HepG2 (cell line): ENCODE data around the gene PTGIS. TPM values are rescaled to one million over a fixed set of nuclear protein-coding genes. Genes with fewer than 3 reads are reported as not detected.

Experiments used
- CHD4 ChIP-seq: fragments of 200-600 bp; sonication (generic); IDR thresholded peaks from 2 replicates; pipeline ENCODE4 v1.7.0; 2017; ENCODE audit warnings: mild to moderate bottlenecking, low read length, borderline replicate concordance
- FOSL2 ChIP-seq: sonication (generic); formaldehyde crosslinking; IDR thresholded peaks from 2 replicates; pipeline ENCODE4 v1.4.0; 2020; ENCODE audit warnings: missing genetic modification reagents
- KDM4B ChIP-seq: sonication (generic); formaldehyde crosslinking; IDR thresholded peaks from 2 replicates; pipeline ENCODE4 v1.4.0; 2020; ENCODE audit warnings: missing genetic modification reagents
- MIXL1 ChIP-seq: IDR thresholded peaks from 2 replicates; pipeline ENCODE4 v1.6.1; 2016
- MLLT10 ChIP-seq: sonication (generic); formaldehyde crosslinking; IDR thresholded peaks from 2 replicates; pipeline ENCODE4 v1.4.0; 2020; ENCODE audit warnings: missing genetic modification reagents
- NR2F1 ChIP-seq, 2 experiments: fragments of 450-650 bp in 1 of 2; formaldehyde crosslinking in 1 of 2; IDR thresholded peaks; 2 replicates each; pipeline versions ENCODE4 v1.5.0 to v1.6.1; 2016 to 2020; ENCODE audit warnings: mild to moderate bottlenecking in 1 of 2, missing compliant biosample characterization in 1 of 2, missing genetic modification reagents in 1 of 2, moderate library complexity in 1 of 2
- PHF8 ChIP-seq: sonication (generic); formaldehyde crosslinking; IDR thresholded peaks from 2 replicates; pipeline ENCODE4 v1.5.0; 2020; ENCODE audit warnings: missing genetic modification reagents
- TMF1 ChIP-seq: sonication (generic); formaldehyde crosslinking; IDR thresholded peaks from 2 replicates; pipeline ENCODE4 v1.8.1; 2022; ENCODE audit warnings: low read depth, missing genetic modification reagents
- ZIK1 ChIP-seq: sonication (generic); formaldehyde crosslinking; IDR thresholded peaks from 2 replicates; pipeline ENCODE4 v1.5.0; 2020; ENCODE audit warnings: mild to moderate bottlenecking, low read depth, missing genetic modification reagents, borderline replicate concordance
- ZNF235 ChIP-seq: sonication (generic); formaldehyde crosslinking; IDR thresholded peaks from 2 replicates; pipeline ENCODE4 v1.8.1; 2023; ENCODE audit warnings: mild to moderate bottlenecking, missing genetic modification reagents, borderline replicate concordance
- ZNF460 ChIP-seq: sonication (generic); formaldehyde crosslinking; IDR thresholded peaks from 2 replicates; pipeline ENCODE4 v1.5.1; 2020; ENCODE audit warnings: missing genetic modification reagents, mild to moderate bottlenecking, borderline replicate concordance
- ZNF652 ChIP-seq: IDR thresholded peaks from 2 replicates; pipeline ENCODE4 v1.6.1; 2016; ENCODE audit warnings: low read depth, borderline replicate concordance
- ZNF713 ChIP-seq: sonication (generic); formaldehyde crosslinking; IDR thresholded peaks from 2 replicates; pipeline ENCODE4 v1.4.0; 2020; ENCODE audit warnings: mild to moderate bottlenecking, missing genetic modification reagents
- ZNF816 ChIP-seq: sonication (generic); formaldehyde crosslinking; IDR thresholded peaks from 2 replicates; pipeline ENCODE4 v1.8.0; 2022; ENCODE audit warnings: missing genetic modification reagents, mild to moderate bottlenecking, borderline replicate concordance
- polyA plus RNA-seq, 8 experiments: library from polyadenylated mRNA; depleted of rRNA in 3 of 8; stranded (reverse) in 7 of 8; unstranded in 1 of 8; fragments of >200 nt; fragmentation: Illumina TruSeq in 4 of 8; extraction: Trizol in 4 of 8; gene quantifications; 2 replicates each; pipeline versions ENCODE4 v1.2.1 to v1.2.3, GENCODE V29; 2011 to 2016; ENCODE audit warnings: low read depth in 4 of 8, missing spikeins in 1 of 8, mixed read lengths in 1 of 8; ENCODE audit not compliant: insufficient read depth in 1 of 8
- total RNA-seq, 5 experiments: library from RNA; depleted of rRNA; stranded (reverse); fragments of >200 nt; fragmentation: Illumina TruSeq; extraction: Trizol; gene quantifications; 2 replicates each; pipeline ENCODE4 v1.2.3, GENCODE V29; 2016; ENCODE audit warnings: low read depth in 1 of 5
- TF ChIP-seq, protein P1 (sequence below): sonication (generic); formaldehyde crosslinking; IDR thresholded peaks from 2 replicates; pipeline ENCODE4 v1.8.0; 2022; ENCODE audit warnings: mild to moderate bottlenecking, missing genetic modification reagents, moderate library complexity
- TF ChIP-seq, protein P2 (sequence below): sonication (generic); formaldehyde crosslinking; IDR thresholded peaks from 2 replicates; pipeline ENCODE4 v1.5.1; 2020; ENCODE audit warnings: mild to moderate bottlenecking, missing genetic modification reagents, borderline replicate concordance
- TF ChIP-seq, protein P3 (sequence below): sonication (generic); formaldehyde crosslinking; IDR thresholded peaks from 2 replicates; pipeline ENCODE4 v1.4.0; 2020; ENCODE audit warnings: missing genetic modification reagents
- TF ChIP-seq, protein P4 (sequence below): sonication (generic); formaldehyde crosslinking; IDR thresholded peaks from 2 replicates; pipeline ENCODE4 v1.4.0; 2020; ENCODE audit warnings: low read depth, missing genetic modification reagents

The PTGIS gene
- total and polyA plus RNA-seq, 2 of the 13 experiments (the other 11 are each of a cell fraction or from before 2014, with no cell fraction given), result not detected

DNA sequence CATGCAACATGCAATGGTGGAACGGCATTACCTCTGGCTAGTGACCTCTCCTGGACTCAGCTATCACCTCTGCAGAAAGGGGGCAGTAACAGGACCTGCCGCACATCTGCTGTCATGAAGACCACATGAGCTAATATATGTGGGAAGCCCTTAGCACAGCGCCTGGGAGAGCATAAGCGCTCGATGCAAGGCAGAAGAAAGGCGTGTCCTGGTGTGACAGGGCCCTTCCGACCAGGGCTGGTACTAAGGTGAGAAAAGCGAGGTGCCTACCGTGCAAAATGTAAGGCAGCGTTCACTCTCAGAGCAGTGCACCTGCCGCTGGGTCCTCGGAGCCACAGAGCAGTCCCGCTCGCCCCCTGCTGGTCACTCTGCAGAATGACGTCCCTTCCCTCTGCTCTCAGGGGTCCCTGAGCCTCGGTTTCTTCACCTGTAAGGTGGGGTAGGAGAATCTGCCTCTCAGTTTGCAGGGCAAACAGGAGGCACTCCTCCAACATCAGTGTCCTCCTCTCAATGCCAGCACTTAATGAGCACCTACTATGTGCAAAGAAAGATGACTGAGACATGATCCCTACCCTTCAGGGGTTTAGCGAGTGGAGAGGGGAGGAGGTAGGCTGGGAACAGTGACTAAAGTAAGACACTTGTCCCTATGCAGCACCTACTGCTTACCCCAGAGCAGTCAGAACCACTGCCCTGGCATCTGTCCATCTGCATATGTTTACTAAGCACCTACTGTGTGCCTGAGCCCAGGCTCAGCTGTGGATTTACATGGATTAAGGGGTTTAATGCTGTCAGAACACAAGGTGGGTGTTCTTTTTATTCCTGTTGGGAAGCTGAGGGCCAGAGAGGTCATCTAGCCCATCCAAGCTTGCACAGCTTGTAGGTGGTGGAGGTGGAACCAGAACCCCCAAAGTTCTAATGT, 41.1 kb upstream of the PTGIS start (continued):
- TF ChIP-seq MLLT10 (CRISPR knock-in tag) (no peak), TMF1 (0 out of 2 replicates have a peak, but pooled peaks have one; percentile 29), ZNF713 (no peak), ZNF652 (no peak), MIXL1 (peak; percentile 68; the same call in 1 of the 2 replicates), CHD4 (peak; percentile 66; the same call in 1 of the 2 replicates), KDM4B (CRISPR knock-in tag) (peak; percentile 78), ZIK1 (CRISPR knock-in tag) (no peak), ZNF235 (CRISPR knock-in tag) (0 out of 2 replicates have a peak, but pooled peaks have one; percentile 66), FOSL2 (CRISPR knock-in tag) (peak; percentile 63; the same call in 1 of the 2 replicates), ZNF816 (CRISPR knock-in tag) (no peak), ZNF460 (CRISPR knock-in tag) (no peak), NR2F1 (CRISPR knock-in tag; IDR thresholded peaks at IDR 0.05) (0 out of 4 replicates have a peak, but pooled peaks of 1 of the 2 experiments have one; percentile 32), PHF8 (CRISPR knock-in tag) (peak; percentile 37; the same call in 1 of the 2 replicates)
- TF ChIP-seq, protein P1, sequence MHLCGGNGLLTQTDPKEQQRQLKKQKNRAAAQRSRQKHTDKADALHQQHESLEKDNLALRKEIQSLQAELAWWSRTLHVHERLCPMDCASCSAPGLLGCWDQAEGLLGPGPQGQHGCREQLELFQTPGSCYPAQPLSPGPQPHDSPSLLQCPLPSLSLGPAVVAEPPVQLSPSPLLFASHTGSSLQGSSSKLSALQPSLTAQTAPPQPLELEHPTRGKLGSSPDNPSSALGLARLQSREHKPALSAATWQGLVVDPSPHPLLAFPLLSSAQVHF, result no peak
- TF ChIP-seq, protein P2, sequence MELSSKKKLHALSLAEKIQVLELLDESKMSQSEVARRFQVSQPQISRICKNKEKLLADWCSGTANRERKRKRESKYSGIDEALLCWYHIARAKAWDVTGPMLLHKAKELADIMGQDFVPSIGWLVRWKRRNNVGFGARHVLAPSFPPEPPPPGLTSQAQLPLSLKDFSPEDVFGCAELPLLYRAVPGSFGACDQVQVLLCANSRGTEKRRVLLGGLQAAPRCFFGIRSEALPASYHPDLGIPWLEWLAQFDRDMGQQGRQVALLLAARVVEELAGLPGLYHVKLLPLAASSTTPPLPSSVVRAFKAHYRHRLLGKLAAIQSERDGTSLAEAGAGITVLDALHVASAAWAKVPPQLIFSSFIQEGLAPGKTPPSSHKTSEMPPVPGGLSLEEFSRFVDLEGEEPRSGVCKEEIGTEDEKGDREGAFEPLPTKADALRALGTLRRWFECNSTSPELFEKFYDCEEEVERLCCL (CRISPR knock-in tag), result peak; percentile 42; the same call in 1 of the 2 replicates
- TF ChIP-seq, protein P3, sequence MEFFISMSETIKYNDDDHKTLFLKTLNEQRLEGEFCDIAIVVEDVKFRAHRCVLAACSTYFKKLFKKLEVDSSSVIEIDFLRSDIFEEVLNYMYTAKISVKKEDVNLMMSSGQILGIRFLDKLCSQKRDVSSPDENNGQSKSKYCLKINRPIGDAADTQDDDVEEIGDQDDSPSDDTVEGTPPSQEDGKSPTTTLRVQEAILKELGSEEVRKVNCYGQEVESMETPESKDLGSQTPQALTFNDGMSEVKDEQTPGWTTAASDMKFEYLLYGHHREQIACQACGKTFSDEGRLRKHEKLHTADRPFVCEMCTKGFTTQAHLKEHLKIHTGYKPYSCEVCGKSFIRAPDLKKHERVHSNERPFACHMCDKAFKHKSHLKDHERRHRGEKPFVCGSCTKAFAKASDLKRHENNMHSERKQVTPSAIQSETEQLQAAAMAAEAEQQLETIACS, result no peak
- TF ChIP-seq, protein P4, sequence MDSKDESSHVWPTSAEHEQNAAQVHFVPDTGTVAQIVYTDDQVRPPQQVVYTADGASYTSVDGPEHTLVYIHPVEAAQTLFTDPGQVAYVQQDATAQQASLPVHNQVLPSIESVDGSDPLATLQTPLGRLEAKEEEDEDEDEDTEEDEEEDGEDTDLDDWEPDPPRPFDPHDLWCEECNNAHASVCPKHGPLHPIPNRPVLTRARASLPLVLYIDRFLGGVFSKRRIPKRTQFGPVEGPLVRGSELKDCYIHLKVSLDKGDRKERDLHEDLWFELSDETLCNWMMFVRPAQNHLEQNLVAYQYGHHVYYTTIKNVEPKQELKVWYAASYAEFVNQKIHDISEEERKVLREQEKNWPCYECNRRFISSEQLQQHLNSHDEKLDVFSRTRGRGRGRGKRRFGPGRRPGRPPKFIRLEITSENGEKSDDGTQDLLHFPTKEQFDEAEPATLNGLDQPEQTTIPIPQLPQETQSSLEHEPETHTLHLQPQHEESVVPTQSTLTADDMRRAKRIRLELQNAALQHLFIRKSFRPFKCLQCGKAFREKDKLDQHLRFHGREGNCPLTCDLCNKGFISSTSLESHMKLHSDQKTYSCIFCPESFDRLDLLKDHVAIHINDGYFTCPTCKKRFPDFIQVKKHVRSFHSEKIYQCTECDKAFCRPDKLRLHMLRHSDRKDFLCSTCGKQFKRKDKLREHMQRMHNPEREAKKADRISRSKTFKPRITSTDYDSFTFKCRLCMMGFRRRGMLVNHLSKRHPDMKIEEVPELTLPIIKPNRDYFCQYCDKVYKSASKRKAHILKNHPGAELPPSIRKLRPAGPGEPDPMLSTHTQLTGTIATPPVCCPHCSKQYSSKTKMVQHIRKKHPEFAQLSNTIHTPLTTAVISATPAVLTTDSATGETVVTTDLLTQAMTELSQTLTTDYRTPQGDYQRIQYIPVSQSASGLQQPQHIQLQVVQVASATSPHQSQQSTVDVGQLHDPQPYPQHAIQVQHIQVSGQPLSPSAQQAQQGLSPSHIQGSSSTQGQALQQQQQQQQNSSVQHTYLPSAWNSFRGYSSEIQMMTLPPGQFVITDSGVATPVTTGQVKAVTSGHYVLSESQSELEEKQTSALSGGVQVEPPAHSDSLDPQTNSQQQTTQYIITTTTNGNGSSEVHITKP, result 0 out of 2 replicates have a peak, but pooled peaks have one; percentile 38
